GM21529 (cell line): ENCODE results near the gene MACROD1.

ENCODE experiments used
- ATAC-seq: cut with Tn5 transposase; IDR thresholded peaks from one replicate; pipeline ENCODE4 v1.9.1; 2021; ENCODE audit not compliant: unreplicated experiment

MACROD1 gene

DNA sequence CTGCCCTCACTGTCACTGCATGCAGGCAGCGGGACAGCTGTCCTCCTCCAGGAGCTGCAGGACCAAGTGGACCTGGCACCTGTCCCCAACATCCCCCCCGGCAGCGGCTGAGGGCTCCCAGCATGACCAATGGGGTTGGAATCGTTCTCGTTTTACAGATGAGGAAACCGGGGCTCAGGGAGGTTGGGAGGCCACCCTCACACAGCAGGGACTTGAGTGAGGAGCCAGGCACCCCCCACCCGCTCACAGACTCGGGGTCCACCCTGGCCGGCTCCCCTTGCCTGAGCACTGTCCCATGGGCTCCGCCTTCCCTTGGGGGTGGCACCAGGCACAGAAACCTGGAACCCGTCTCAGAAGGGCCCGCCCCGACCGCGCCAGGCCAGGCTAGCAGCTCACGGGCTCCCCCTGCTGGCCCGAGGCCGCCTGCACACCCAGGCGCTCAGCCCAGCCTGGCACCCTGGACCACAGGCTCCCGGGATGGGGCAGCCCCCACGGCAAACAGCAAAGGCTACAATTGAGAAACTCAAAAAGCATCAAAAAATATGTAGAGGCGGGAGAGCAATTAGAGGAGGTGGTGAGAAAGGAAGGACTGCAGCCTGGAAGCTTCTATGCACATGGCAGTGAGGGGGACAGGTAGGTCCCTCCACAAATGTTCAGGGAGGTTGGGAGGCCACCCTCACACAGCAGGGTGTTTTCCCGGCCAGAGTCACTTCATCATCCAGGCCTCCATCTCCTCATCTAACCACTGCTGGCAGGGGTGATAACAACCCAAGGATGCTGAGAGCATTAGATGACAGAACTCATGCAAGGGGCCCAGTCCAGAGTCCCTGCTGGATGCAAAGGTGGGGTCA is 12.8 kb downstream of the MACROD1 start:
- no peak for ATAC-seq

DNA sequence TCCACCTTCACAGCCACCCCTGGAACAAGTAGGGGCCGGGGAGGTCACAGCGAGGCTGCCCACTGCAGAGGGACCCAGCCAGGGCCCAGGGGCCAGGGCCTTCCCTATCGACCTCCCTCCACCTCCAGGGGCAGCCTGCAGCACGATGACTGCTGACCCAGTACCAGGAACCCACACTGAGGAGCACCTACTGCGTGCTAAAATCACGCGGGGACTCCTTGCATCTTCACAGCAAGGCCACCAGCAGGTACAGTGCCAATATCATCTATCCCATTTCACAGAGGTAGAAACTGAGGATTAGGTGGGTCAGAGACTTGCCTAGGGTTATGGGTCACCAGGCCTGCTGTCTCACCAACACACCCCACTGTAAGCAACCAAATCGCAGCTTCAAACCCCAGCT is 14.6 kb downstream of the MACROD1 start:
- no peak for ATAC-seq

DNA sequence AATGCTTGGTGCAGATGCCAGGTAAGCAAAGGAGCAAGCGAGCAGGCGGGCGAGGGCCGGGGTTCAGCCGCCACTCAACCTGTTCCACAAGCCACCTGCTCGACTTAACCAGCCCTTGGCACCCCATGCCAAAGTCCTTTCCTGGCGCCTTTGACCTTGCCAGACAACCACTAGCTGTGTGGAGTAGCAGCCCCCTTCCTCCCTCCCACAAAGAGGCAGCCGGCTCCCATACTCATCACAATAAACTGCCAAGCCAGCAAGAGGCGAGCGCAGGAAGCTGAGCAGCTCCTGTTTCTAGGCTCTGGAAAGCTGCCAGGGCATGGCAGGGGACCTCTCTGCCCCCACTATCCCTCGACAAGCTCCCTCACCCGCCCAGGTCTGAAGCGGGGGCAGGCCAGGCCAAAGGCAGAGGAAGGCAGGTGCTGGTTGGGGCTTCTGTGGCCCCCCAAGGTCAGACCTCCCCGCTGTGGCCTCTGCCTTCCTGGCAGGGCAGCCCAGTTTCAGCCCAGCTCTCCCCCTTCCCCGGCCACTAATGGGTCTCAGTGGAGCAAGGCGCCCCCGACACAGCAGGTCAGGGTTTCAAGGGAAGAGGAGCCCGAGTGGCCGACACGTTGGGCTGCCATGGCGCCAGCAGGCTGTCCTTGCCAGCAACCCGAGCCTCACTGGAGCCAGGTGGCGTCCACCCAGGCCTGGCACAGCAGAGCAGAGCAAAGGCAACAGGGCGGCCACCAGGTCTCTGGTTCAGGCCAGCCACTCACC is 15.3 kb downstream of the MACROD1 start:
- ATAC-seq = no peak

- ATAC-seq = no peak
Observed at GRCh38 chr11:64150051-64150450, 15.9 kb downstream of the MACROD1 start.

- ATAC-seq = no peak
Observed at GRCh38 chr11:64148917-64149617, 16.8 kb downstream of the MACROD1 start.

DNA sequence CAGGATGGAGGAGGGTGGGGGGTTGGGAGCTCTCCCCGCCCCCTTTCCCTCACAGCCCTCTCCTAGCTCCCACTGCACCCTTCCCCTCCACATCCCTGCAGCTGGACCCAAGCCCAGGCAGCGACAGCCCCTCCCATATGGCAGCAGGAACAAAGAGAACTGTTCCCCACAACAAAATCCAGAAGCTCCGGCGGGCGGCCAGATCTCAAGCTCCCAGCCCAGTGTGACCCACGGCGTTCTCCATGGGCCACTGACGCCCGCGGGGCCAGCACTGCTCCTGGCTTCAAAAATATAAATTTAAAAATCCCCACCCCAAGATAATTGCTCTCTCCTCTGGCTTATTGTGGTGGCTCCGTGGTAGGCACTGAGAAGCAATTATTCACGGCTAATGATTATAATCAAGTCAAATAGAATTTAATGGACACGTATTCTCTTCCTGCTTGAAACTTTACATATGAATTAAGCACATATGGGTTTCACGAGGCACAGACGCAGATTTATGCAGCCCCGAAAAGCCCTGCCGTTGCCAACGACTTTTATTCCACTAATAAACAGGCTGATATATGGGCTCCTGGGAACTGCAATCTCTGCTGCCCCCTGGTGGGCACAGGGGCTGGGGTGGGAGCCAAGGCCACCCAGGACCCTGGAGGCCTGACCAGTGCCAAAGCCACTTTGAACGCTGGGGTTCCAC is 17.5 kb downstream of the MACROD1 start:
- ATAC-seq = no peak

- ATAC-seq = no peak
Observed at GRCh38 chr11:64146036-64146955, 19.6 kb downstream of the MACROD1 start.

DNA sequence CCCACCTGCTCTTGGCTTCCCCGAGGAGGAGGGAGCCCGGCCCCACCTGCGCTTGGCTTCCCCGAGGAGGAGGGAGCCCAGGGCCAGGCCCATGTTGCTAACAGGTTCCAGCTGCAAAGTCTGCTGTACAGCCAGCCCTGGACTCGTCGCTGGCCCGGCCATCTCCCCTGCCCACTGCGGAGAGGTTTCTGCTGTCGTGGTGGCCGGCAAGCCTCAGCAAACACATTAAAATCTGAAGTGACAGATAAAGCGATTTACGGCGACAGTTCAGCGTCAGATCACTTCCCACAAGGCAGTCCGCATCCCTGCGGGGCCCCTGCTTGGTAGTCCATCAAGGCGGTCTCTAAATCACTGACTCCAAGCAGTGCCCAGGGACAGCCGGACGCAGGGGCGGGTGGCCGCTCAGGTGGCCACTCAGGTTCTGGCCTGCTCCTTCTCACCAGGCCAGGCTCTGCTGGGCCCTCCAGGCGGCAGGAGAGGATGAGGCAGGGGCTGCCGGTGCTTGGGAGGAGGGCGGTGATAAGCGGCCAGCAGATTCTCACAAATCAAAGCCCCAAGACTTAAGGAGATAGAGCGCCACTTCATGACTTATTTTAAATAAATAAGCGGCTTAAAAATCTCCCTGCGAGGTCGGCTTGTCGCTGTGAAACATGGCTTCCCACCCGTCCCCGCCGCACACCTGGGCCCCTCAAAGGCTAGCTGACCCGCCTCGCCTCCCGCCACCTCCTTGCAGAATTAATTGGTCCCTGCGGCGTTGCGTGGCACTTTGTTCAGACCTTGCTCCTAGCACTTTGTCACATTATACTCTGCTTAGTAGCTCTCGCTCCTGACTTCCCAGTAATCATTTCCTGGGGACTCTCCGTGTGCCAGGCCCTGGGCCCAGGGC is 21.1 kb downstream of the MACROD1 start:
- ATAC-seq = no peak

DNA sequence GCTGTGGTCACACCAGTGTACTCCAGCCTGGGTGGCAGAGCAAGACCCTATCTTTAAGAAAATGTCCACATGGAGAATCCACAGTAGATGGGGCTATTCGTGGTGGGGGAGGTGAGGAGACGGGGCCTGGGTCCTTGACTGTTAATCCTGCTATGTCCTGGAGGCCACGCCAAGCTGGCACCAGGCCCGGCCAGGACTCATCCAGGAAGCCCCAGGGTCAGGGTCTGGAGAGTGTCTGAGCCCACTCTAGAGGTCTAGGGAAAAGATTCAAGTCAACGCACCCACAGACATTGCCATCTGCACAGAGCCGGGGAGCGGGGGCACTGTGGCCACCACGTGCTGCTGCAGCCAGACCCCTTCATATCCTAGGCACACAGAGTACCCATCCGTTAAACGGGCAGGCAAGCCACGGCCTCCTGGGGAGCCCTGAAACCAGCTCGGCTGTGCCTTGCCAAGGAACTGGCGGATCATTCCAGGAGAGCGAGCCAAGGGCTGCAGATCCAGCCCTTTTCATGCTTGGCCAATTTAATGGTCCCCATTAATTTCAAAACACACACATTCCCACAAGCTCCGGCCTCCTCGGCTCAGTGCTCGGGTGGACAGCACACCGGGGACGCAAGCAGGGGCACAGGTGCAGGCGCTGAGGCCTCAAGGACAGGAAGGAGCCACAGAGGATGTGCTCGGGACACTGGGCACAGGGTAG is 24.7 kb downstream of the MACROD1 start:
- no peak for ATAC-seq

DNA sequence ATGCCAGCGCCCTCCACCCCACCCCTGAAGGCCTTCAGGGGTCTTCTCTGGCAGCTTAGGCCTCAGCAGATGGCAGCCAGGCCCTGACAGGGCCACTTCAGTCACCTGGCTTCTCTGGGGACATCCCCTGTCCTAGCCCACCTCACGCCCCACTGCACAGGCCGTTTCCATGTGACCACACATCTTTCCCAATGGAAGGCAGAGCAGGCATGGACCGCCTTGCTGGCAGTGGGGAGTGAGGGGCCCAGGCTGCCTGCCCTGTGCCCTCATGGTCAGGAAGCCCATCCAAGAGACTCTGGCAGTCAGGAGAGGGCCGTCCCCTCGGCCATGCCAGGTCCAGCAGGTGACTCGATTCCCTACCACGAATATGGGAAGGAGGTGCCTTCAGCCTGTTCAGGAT is 25.8 kb downstream of the MACROD1 start:
- no peak for ATAC-seq

DNA sequence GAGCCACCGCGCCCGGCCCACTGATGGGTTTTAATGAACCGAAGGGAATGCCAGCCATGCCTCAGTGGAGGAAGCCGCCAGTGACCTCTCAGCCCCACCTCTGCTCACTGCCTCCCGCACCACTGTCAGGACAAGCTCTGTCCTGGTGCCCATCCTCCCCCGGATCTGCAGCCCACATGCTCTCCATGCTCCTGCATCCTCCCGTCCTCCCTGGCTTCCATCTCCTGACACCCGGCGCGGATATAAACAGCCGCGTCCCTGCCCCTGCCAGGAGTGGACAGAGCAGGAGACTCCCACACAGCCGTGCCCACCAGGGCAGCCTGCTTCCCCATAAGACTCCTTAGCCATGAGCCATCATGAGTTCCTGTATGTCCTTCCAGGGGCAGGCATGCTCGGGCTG is 26.9 kb downstream of the MACROD1 start:
- no peak for ATAC-seq

DNA sequence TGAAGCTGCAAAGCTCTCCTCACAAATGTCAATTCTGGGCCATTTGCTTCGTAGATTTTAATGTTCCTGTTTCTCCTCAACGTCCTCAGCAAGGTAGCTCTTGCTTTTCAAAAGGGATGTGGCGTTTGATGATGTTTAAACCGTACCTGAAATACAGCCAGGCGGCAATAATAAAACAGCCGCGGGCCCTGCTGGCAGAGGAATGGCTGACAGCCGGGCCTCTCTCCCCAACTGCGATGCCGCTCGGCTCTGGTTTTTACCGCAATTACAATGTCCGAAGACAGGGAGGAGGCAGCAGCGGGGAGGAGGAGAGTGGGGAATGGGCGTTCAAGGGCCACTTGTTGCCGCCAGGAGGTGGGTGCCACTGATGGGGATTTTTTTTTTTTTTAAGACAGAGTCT is 27.5 kb downstream of the MACROD1 start:
- ATAC-seq = no peak

DNA sequence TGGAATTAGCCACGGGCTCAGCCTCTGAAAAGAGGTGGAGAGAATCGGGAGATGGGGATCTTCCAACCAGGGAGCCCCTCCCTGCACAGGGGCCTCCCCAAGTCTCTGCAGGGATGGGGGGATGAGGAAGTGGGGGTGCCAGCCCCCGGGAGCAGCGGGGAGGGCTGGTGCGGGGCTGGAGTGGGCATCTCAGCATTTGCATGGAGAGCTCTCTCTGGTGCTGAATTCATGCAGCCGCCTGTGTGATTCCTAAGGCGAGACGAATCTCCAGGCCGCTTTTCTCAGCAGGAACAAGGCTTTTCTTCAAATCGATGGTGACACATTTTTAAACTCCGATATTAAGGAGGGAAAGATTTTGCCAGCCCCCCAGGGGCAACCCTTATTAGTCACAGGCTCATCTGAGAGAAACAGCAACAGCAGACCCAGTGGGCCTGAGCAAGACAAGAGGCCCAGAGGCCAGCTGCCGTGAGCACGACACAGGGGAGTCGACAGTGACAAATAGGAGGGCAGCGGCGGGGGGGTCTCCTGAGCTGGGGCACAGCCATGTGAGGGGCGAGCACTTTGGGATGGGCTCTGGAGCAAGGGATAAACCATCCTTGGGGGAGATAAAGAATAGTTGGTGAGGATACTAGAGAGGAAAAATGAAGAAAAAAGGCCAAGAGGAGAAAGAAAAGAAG is 29.0 kb downstream of the MACROD1 start:
- ATAC-seq = no peak

- ATAC-seq = no peak
Observed at GRCh38 chr11:64135711-64136110, 30.2 kb downstream of the MACROD1 start.

DNA sequence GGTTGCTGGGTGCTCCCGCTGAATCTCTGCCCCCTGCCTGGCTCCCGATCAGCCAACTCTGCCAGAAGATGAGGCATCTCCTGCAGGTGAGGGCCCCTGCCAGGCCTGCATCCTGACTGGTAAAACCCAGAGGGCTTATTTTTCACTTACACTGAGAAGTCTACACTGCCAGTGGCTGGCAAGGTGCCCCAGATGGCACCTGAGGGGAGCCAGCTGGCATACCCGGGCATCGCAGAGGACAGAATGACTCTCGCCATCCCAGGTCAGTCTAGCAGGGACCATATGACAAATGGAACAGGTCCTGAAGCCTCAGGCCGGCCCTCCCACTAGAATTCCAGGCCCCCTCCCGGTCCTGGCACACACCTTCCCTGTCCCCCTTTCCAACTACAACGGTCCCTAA is 30.9 kb downstream of the MACROD1 start:
- ATAC-seq = no peak

GRCh38 chr11:64132982-64133705 is 32.8 kb downstream of the MACROD1 start:
- no peak for ATAC-seq

GRCh38 chr11:64132191-64132771 is 33.6 kb downstream of the MACROD1 start:
- no peak for ATAC-seq
